SKM-1 (cell line): ENCODE results near the gene RAB4A.
"Not testable (repeated sequence)": the region's sequence is repeated elsewhere in the genome, so short reads cannot be mapped to it uniquely, and the experiment has no call there.

ENCODE experiments used
- DNase-seq: peaks from one replicate; lab custom pipeline; 2025; ENCODE audit not compliant: unreplicated experiment; lab: John Stamatoyannopoulos, UW

Gene RAB4A

GRCh38 chr1:229295745-229296144 lies 24.8 kb downstream of the RAB4A start:
- no peak for DNase-seq

- no peak for DNase-seq
These were observed 25.6 kb downstream of the RAB4A start for GRCh38 chr1:229296541-229296941.

- no peak for DNase-seq
These were observed 26.8 kb downstream of the RAB4A start for GRCh38 chr1:229297746-229298145.

GRCh38 chr1:229298420-229298819 lies 27.5 kb downstream of the RAB4A start:
- no peak for DNase-seq

- DNase-seq: no peak
These were observed 28.1 kb downstream of the RAB4A start for GRCh38 chr1:229298887-229299503.

- no peak for DNase-seq
These were observed 29.3 kb downstream of the RAB4A start for GRCh38 chr1:229300099-229300757.

GRCh38 chr1:229302740-229303139 lies 31.8 kb downstream of the RAB4A start:
- no peak for DNase-seq

- no peak for DNase-seq
These were observed 32.9 kb downstream of the RAB4A start for GRCh38 chr1:229303855-229304254.

- no peak for DNase-seq
These were observed 34.5 kb downstream of the RAB4A start for GRCh38 chr1:229305392-229305791.

GRCh38 chr1:229309074-229309473 lies 38.2 kb downstream of the RAB4A start:
- no peak for DNase-seq

GRCh38 chr1:229309684-229310083 lies 38.8 kb downstream of the RAB4A start:
- no peak for DNase-seq

GRCh38 chr1:229310833-229311232 lies 39.9 kb downstream of the RAB4A start:
- DNase-seq: no peak

GRCh38 chr1:229316166-229316565 lies 45.3 kb downstream of the RAB4A start:
- no peak for DNase-seq

GRCh38 chr1:229318056-229318455 lies 47.1 kb downstream of the RAB4A start:
- DNase-seq: no peak

- DNase-seq: no peak
These were observed 48.6 kb downstream of the RAB4A start for GRCh38 chr1:229319487-229319886.

- DNase-seq: no peak
These were observed 52.3 kb downstream of the RAB4A start for GRCh38 chr1:229323201-229323600.

- DNase-seq: no peak
These were observed 53.1 kb downstream of the RAB4A start for GRCh38 chr1:229323885-229324553.

GRCh38 chr1:229325401-229325800 lies 54.5 kb downstream of the RAB4A start:
- DNase-seq: no peak

GRCh38 chr1:229325853-229326487 lies 55.1 kb downstream of the RAB4A start:
- DNase-seq: no peak

GRCh38 chr1:229326601-229327000 lies 55.7 kb downstream of the RAB4A start:
- DNase-seq: no peak

GRCh38 chr1:229327765-229328164 lies 56.9 kb downstream of the RAB4A start:
- DNase-seq: not testable (repeated sequence)
